Adrenal gland (tissue), 12 donors: Measurements from ENCODE around the gene IQCB1. TPM values are rescaled to one million over a fixed set of nuclear protein-coding genes. Genes with fewer than 3 reads are reported as not detected.
"Not testable (repeated sequence)": the region's sequence is repeated elsewhere in the genome, so short reads cannot be mapped to it uniquely, and the experiment has no call there.

Experiments
- DNase-seq, 7 donors: peaks; one replicate each; pipeline ENCODE4 v3.0.0-alpha.2; 2019 to 2020
- H3K27ac ChIP-seq, 5 donors: fragments of 200-600 bp; sonication (generic) in 4 of 5; 1 replicate in 3 of 5; 2 replicates in 2 of 5; pipeline versions ENCODE4 v1.5.1 to v1.8.0; 2016 to 2020; ENCODE audit warnings: mild to moderate bottlenecking in 1 of 5
- H3K27me3 ChIP-seq: fragments of 200-600 bp; 2 replicates; pipeline ENCODE4 v1.8.0; 2021
- H3K36me3 ChIP-seq, 2 donors: fragments of 200-600 bp; replicated peaks in 1 of 2; 1 replicate in 1 of 2; 2 replicates in 1 of 2; pipeline versions ENCODE4 v1.5.1 to v1.8.0; 2018 to 2022
- H3K4me1 ChIP-seq, 2 donors: fragments of 200-600 bp; replicated peaks in 1 of 2; 1 replicate in 1 of 2; 2 replicates in 1 of 2; pipeline versions ENCODE4 v1.5.1 to v1.8.0; 2018 to 2021
- H3K4me3 ChIP-seq, 4 donors: fragments of 200-600 bp; sonication (generic) in 3 of 4; one replicate each; pipeline ENCODE4 v1.5.1; 2016 to 2018
- H3K9me3 ChIP-seq, 3 donors: fragments of 200-600 bp; sonication (generic) in 1 of 3; replicated peaks in 1 of 3; 1 replicate in 2 of 3; 2 replicates in 1 of 3; pipeline versions ENCODE4 v1.5.1 to v1.8.0; 2016 to 2021
- POLR2A ChIP-seq, 2 donors: fragments of 450-650 bp; IDR thresholded peaks; one replicate each; pipeline ENCODE4 v1.6.1; 2017; ENCODE audit warnings: antibody characterized with exemption in 2 of 2, mild to moderate bottlenecking in 2 of 2, moderate library complexity in 1 of 2
- WGBS, 4 donors: extraction: QIAGEN DNeasy Blood & Tissue Kit in 2 of 4; methylation state at CpG; one replicate each; pipeline versions ENCODE4 v1.1.5 to v1.1.7; 2013 to 2017; 5-methylcytosine and 5-hydroxymethylcytosine counted together
- intact Hi-C, 2 donors: fragments of 100-400 bp; cut with DNase I; formaldehyde crosslinking; loops; one replicate each; pipeline versions ENCODE4 v1.14.1 to v1.15.0; 2022 to 2023
- polyA plus RNA-seq, 3 donors: library from polyadenylated mRNA; stranded (reverse); fragments of 200-250 nt in 2 of 3; fragments of 350-450 nt in 1 of 3; fragmentation: Illumina TruSeq in 1 of 3; extraction: RNeasy Lipid Tissue Mini Kit (QIAGEN cat#74804) in 1 of 3; gene quantifications; one replicate each; pipeline ENCODE4 v1.2.3, GENCODE V29; 2013 to 2014
- total RNA-seq, 9 donors: library from RNA; depleted of rRNA in 4 of 9; stranded (reverse); fragments of >200 nt in 4 of 9; fragments of 120-200 nt in 1 of 9; fragmentation: NEBNext Ultra II Directional in 1 of 9; extraction: Animal tissue kit (Norgen Biotek cat#: 25700) in 1 of 9; gene quantifications; one replicate each; pipeline versions ENCODE4 v1.1.0 to v1.2.4, GENCODE V29; 2013 to 2023
- TF ChIP-seq, protein P1 (sequence below), 6 experiments: fragments of 450-650 bp in 4 of 6; fragments of 200-600 bp in 2 of 6; sonication (generic) in 1 of 6; IDR thresholded peaks; 1 replicate in 5 of 6; 2 replicates in 1 of 6; pipeline versions ENCODE4 v1.5.1 to v1.8.0; 2016 to 2021; ENCODE audit warnings: antibody characterized with exemption in 6 of 6, mild to moderate bottlenecking in 2 of 6, moderate library complexity in 1 of 6
- donor health status: healthy with polysubstance abuse.
- donor health status: Bipolar disorder and iron deficiency.
- donor health status: DM: yes; HTN: yes; CAD: no.
- donor health status: DM: no; HTN: no; CAD: no.
- donor health status: DM: no; HTN: no; CAD: no.
- donor health status: DM: yes; HTN: yes; CAD: no.

IQCB1 gene
- total and polyA plus RNA-seq, 12 donors = 6.5 to 22.9 (median 10.8) TPM

DNA sequence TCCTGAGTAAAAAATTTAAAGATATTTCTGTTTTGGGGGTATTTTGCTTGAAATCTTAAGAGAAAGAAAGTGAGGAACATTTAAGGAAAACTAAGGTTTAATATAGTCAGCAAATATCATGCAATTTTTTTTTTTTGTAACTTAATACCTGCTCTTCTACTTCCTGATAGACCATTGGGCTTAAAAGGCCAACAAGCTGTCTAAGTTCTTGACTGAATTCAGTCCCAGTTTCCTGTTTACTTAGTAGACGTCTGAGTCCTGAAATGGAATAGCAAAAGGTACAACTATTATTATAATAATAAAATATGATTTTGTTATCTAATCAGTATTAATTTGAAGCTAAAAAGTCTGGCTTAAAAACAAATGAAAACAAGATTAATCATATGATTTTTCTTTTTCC, 37.9 kb downstream of the IQCB1 start:
- no peak for DNase-seq
- Histone ChIP-seq H3K4me1 (no peaks in the 10 kb centered on the region), H3K27ac (no peak overlapping the region), H3K27me3 (no peaks in the 10 kb centered on the region), H3K4me3 (no peak overlapping the region), H3K36me3 (no peaks in the 10 kb centered on the region), H3K9me3 (no peaks in the 10 kb centered on the region)
- intact Hi-C loops = no loop called here
- WGBS, 4 donors = 39 to 56% (median 47%) methylated on average over 1 of the region's 1 CpG
- TF ChIP-seq POLR2A (IDR thresholded peaks at IDR 0.05) = no peak
- TF ChIP-seq, protein P1, sequence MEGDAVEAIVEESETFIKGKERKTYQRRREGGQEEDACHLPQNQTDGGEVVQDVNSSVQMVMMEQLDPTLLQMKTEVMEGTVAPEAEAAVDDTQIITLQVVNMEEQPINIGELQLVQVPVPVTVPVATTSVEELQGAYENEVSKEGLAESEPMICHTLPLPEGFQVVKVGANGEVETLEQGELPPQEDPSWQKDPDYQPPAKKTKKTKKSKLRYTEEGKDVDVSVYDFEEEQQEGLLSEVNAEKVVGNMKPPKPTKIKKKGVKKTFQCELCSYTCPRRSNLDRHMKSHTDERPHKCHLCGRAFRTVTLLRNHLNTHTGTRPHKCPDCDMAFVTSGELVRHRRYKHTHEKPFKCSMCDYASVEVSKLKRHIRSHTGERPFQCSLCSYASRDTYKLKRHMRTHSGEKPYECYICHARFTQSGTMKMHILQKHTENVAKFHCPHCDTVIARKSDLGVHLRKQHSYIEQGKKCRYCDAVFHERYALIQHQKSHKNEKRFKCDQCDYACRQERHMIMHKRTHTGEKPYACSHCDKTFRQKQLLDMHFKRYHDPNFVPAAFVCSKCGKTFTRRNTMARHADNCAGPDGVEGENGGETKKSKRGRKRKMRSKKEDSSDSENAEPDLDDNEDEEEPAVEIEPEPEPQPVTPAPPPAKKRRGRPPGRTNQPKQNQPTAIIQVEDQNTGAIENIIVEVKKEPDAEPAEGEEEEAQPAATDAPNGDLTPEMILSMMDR (IDR thresholded peaks at IDR 0.05) = no peak

DNA sequence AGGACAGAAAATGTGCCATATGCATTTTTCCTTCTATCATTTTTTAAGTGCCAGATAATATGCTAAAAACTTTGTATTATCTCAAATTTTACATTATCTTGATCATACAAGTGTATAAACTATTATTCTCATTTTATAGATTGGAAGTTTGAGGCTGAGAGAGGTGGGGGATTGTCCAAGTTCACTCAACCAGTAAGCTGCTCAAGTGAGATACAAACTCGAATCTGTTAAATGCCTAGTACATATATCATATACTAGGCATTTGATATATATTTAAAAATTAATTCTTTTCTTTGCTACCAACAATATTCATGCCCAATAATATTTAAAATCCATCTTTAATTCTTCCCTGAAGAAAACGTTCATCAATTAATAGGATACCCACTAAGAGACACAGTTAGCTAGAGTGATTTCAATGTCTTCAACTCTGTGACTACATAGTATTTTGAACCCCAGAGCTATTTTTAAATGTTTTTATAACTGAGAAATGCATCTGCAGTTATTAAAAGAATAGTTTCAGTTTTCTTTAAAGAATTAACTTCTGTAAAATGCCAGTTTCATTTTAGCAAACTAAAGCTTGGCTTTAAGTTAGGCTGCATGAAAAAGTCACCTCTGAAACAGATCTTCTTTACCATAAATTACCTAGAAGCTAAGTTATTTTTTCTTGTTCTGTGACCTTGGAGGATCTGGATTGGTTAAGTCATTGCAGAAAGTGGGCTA, 40.4 kb downstream of the IQCB1 start:
- H3K36me3 ChIP-seq = peaks cover 0 to 7% of the 10 kb centered on the region in 2 donors
- H3K4me3 ChIP-seq = no peak overlapping the region
- no peak for DNase-seq
- intact Hi-C loops = no loop called here
- H3K27me3 ChIP-seq = no peaks in the 10 kb centered on the region
- H3K9me3 ChIP-seq = no peaks in the 10 kb centered on the region
- TF ChIP-seq POLR2A (IDR thresholded peaks at IDR 0.05) = no peak
- TF ChIP-seq, protein P1 (IDR thresholded peaks at IDR 0.05) = no peak
- 92 to 95% (median 94%) methylated on average over 2 of the region's 2 CpGs for WGBS, 4 donors
- H3K27ac ChIP-seq = no peak overlapping the region
- H3K4me1 ChIP-seq = no peaks in the 10 kb centered on the region

DNA sequence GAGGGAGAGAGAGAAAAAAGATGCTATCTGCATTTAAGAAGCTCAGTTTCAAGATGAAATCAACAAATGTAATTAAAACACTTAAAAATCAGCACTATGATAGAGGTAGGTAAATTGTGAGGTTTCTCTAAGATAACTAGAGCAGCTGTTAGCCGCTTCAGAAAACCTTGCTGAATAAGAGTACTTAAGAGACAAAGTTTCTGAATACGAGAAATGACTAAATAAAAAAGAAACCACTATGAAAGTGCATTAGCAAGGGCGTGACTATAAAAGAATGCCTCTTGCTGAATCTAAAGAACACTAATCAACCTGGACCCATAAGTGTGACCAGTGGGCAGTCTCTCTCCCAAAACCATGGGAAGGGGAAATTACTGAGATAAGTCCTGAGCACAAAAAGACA, 41.8 kb downstream of the IQCB1 start:
- Histone ChIP-seq H3K9me3 (no peaks in the 10 kb centered on the region), H3K27me3 (no peaks in the 10 kb centered on the region), H3K4me3 (no peak overlapping the region), H3K36me3 (peaks cover 0 to 19% of the 10 kb centered on the region in 2 donors), H3K27ac (no peak overlapping the region), H3K4me1 (no peaks in the 10 kb centered on the region)
- DNase-seq = no peak
- intact Hi-C loops = no loop called here
- TF ChIP-seq, protein P1 (IDR thresholded peaks at IDR 0.05) = no peak
- no peak for TF ChIP-seq POLR2A (IDR thresholded peaks at IDR 0.05)
- WGBS, 4 donors = 96 to 100% (median 97%) methylated on average over 3 of the region's 3 CpGs

DNA sequence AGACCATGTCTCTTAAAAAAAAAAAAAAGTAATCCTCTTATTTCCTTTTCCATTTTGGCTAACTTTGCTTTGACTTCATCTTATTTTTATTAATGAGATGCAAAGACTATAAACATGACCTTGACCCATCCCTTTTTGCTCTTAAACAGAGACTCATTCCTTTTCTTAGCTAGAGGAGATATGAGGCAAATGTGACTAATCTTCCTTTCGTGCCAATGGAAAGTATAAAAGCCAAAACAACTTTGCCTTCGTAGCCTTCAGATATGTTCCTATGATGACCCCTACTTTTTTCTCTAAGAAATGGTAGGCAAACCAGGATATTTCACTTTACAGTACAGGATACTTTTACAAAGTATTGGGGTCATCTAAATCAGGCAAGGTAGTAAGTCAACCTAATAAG, 48.4 kb downstream of the IQCB1 start:
- no peaks in the 10 kb centered on the region for H3K9me3 ChIP-seq
- intact Hi-C loops = no loop called here
- peaks cover 0 to 12% of the 10 kb centered on the region in 2 donors for H3K4me1 ChIP-seq
- WGBS, 4 donors = 34 to 42% (median 37%) methylated on average over 2 of the region's 2 CpGs
- no peak overlapping the region for H3K4me3 ChIP-seq
- no peaks in the 10 kb centered on the region for H3K27me3 ChIP-seq
- no peak for DNase-seq
- TF ChIP-seq, protein P1 (IDR thresholded peaks at IDR 0.05) = no peak
- no peak for TF ChIP-seq POLR2A (IDR thresholded peaks at IDR 0.05)
- peak overlapping the region in 3 of 5 donors; percentile 54 to 81 (median 62) for H3K27ac ChIP-seq
- H3K36me3 ChIP-seq = peaks cover 0 to 35% of the 10 kb centered on the region in 2 donors

DNA sequence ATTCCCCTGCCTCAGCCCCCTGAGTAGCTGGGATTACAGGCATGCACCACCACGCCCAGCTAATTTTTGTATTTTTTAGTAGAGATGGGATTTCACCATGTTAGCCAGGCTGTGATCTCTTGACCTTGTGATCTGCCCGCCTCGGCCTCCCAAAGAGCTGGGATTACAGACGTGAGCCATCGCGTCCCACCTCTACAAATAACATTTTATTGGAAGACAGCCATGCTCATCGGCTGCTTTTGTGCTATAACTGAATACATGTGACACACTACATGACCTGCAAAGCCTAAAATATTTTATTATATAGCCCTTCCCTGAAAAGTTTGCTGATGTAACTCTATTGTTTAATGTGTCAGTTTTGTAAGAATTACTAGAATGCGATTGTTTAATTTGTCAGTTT, 52.1 kb downstream of the IQCB1 start:
- H3K9me3 ChIP-seq, DNase-seq, H3K27me3 ChIP-seq, H3K27ac ChIP-seq, intact Hi-C loops, H3K4me3 ChIP-seq: not testable (repeated sequence)
- WGBS, 4 donors = 83 to 90% (median 87%) methylated on average over 8 of the region's 8 CpGs
- H3K4me1 ChIP-seq = peaks cover 0 to 12% of the 10 kb centered on the region in 2 donors
- peaks cover 0 to 28% of the 10 kb centered on the region in 2 donors for H3K36me3 ChIP-seq
